H1 (cell line): ENCODE data around the gene NCOA1. TPM values are rescaled to one million over a fixed set of nuclear protein-coding genes. Genes with fewer than 3 reads are reported as not detected.

Experiments
- ASH2L ChIP-seq: fragments of 200-600, 300-600 bp; sonication (generic); IDR thresholded peaks from one replicate; pipeline ENCODE4 v1.7.1; 2017; ENCODE audit warnings: low read length
- ATF3 ChIP-seq: IDR thresholded peaks from 2 replicates; pipeline ENCODE4 v1.6.1; 2011; ENCODE audit warnings: low read depth, mild to moderate bottlenecking, low read length; ENCODE audit not compliant: insufficient read depth
- BACH1 ChIP-seq: IDR thresholded peaks from 2 replicates; pipeline ENCODE4 v1.6.1; 2012; ENCODE audit warnings: low read length, improper control_type of control experiment
- BRCA1 ChIP-seq: IDR thresholded peaks from 2 replicates; pipeline ENCODE4 v1.6.1; 2012; ENCODE audit warnings: low read depth, low read length, improper control_type of control experiment
- CBX5 ChIP-seq: fragments of 300-800, 300-1000 bp; sonication (generic); IDR thresholded peaks from 2 replicates; pipeline ENCODE4 v1.7.1; 2016; ENCODE audit warnings: antibody characterized with exemption, low read length, low read depth
- CHD7 ChIP-seq: fragments of 300-600 bp; sonication (generic); IDR thresholded peaks from 2 replicates; pipeline ENCODE4 v1.7.1; 2012; ENCODE audit warnings: low read length, moderate library complexity, mild to moderate bottlenecking, inconsistent platforms; ENCODE audit not compliant: insufficient replicate concordance
- E2F6 ChIP-seq: IDR thresholded peaks from 2 replicates; pipeline ENCODE4 v1.6.1; 2012; ENCODE audit warnings: inconsistent platforms
- KDM4A ChIP-seq: IDR thresholded peaks from one replicate; pipeline ENCODE4 v1.7.1; 2012; ENCODE audit warnings: low read depth, mild to moderate bottlenecking, moderate library complexity, low read length, inconsistent platforms; ENCODE audit not compliant: severe bottlenecking
- MAFK ChIP-seq: IDR thresholded peaks from 2 replicates; pipeline ENCODE4 v1.6.1; 2012; ENCODE audit warnings: low read depth, mild to moderate bottlenecking, improper control_type of control experiment, low read length
- MAX ChIP-seq: IDR thresholded peaks from 2 replicates; pipeline ENCODE4 v1.6.1; 2012; ENCODE audit warnings: inconsistent platforms
- SUZ12 ChIP-seq: fragments of 200-600 bp; sonication (generic); IDR thresholded peaks from 2 replicates; pipeline ENCODE4 v1.6.1; 2012; ENCODE audit warnings: mild to moderate bottlenecking, inconsistent platforms, low read length, moderate library complexity, mixed read lengths
- polyA plus RNA-seq, 7 experiments: library from polyadenylated mRNA; depleted of rRNA in 3 of 7; stranded (reverse) in 5 of 7; unstranded in 2 of 7; fragments of >200 nt in 5 of 7; fragments of 200-250 nt in 2 of 7; gene quantifications; 1 replicate in 5 of 7; 2 replicates in 1 of 7; 4 replicates in 1 of 7; pipeline versions ENCODE4 v1.2.1 to v1.2.3, GENCODE V29; 2011 to 2013; ENCODE audit warnings: missing spikeins in 2 of 7, mixed read lengths in 2 of 7
- total RNA-seq: library from RNA; stranded (reverse); fragmentation: NEBNext Ultra II Directional; extraction: Animal tissue kit (Norgen Biotek cat#: 25700); gene quantifications from 2 replicates; pipeline ENCODE4 v1.2.1, GENCODE V29; 2021

Gene NCOA1
- total and polyA plus RNA-seq, 2 of the 8 experiments (the other 6 are each of a cell fraction or from before 2014, with no cell fraction given), result 12.8 to 17.9 TPM

GRCh38 chr2:24788816-24789215, 297.8 kb downstream of the NCOA1 start (continued):
- TF ChIP-seq CHD7 (no peak), CBX5 (no peak), MAX (no peak), ASH2L (no peak), BRCA1 (no peak), MAFK (no peak), KDM4A (no peak), SUZ12 (no peak), BACH1 (no peak), ATF3 (no peak), E2F6 (no peak)
